GM12878 (cell line): Measurements from ENCODE around the gene EPAS1. TPM values are rescaled to one million over a fixed set of nuclear protein-coding genes. Genes with fewer than 3 reads are reported as not detected.

Source experiments
- ATAC-seq: fragments of 200-7000 bp; cut with Tn5 transposase; 3 replicates; pipeline ENCODE4 v1.9.1; 2020; ENCODE audit warnings: mild to moderate bottlenecking, moderate library complexity
- BruUV-seq: library from RNA; stranded (reverse); fragments of 400-500 nt; replicated peaks from 2 replicates; lab custom pipeline; 2021; lab: Mats Ljungman, UMichigan
- CTCF ChIA-PET: fragments of 300-600 bp; sonication (Branson Sonifier 250); formaldehyde crosslinking; extraction: SDS; loops from one replicate; lab custom pipeline; 2021; ENCODE audit warnings: inconsistent platforms; lab: Yijun Ruan, JAX
- POLR2A ChIA-PET: fragments of 350-600 bp; formaldehyde crosslinking; extraction: SDS; loops from one replicate; lab custom pipeline; 2021; ENCODE audit warnings: inconsistent platforms; lab: Charles Lee
- RAD21 ChIA-PET: fragments of 300-600 bp; sonication (Branson Sonifier 250); formaldehyde crosslinking; loops from one replicate; lab custom pipeline; 2023; ENCODE audit warnings: antibody characterized with exemption; ENCODE audit not compliant: unreplicated experiment; lab: Charles Lee
- SMC1A ChIA-PET: fragments of 300-600 bp; sonication (Branson Sonifier 250); formaldehyde crosslinking; loops from one replicate; lab custom pipeline; 2023; ENCODE audit not compliant: unreplicated experiment, uncharacterized antibody; lab: Charles Lee
- DNase-seq: peaks from one replicate; pipeline ENCODE4 v3.0.0-alpha.2; 2011; ENCODE audit warnings: low read depth, low spot score
- FAIRE-seq: peaks from 3 replicates; lab custom pipeline; 2011; peaks lifted over from hg19 to GRCh38; lab: Jason Lieb, UNC
- H2AFZ ChIP-seq: 2 replicates; pipeline ENCODE4 v1.6.0; 2011; ENCODE audit warnings: low read depth, low read length, control low read depth; ENCODE audit not compliant: control insufficient read depth
- H3K27ac ChIP-seq: 2 replicates; pipeline ENCODE4 v1.5.1; 2011; ENCODE audit warnings: control low read depth; ENCODE audit not compliant: control insufficient read depth, insufficient read depth
- H3K27me3 ChIP-seq, 2 experiments: replicated peaks in 1 of 2; 2 replicates each; pipeline versions ENCODE4 v1.6.0 to v1.6.1; 2011; ENCODE audit warnings: low read length in 1 of 2; ENCODE audit not compliant: control insufficient read depth in 2 of 2, insufficient read depth in 2 of 2
- H3K36me3 ChIP-seq, 2 experiments: 2 replicates each; pipeline ENCODE4 v1.5.1; 2011; ENCODE audit warnings: low read length in 1 of 2; ENCODE audit not compliant: control insufficient read depth in 2 of 2, insufficient read depth in 2 of 2
- H3K4me1 ChIP-seq: 2 replicates; pipeline ENCODE4 v1.6.1; 2011; ENCODE audit warnings: mild to moderate bottlenecking, low read length, moderate library complexity, mixed read lengths; ENCODE audit not compliant: control insufficient read depth, insufficient read depth
- H3K4me2 ChIP-seq: 2 replicates; pipeline ENCODE4 v1.6.0; 2011; ENCODE audit warnings: control low read depth; ENCODE audit not compliant: control insufficient read depth, insufficient read depth
- H3K4me3 ChIP-seq: fragments of 200-600 bp; sonication (generic); 2 replicates; pipeline ENCODE4 v1.5.1; 2016
- H3K79me2 ChIP-seq: 2 replicates; pipeline ENCODE4 v1.6.0; 2011; ENCODE audit warnings: low read length; ENCODE audit not compliant: control insufficient read depth, insufficient read depth
- H3K9ac ChIP-seq: 2 replicates; pipeline ENCODE4 v1.8.0; 2011; ENCODE audit warnings: low read length, control low read depth, mixed read lengths; ENCODE audit not compliant: control insufficient read depth, insufficient read depth
- H3K9me3 ChIP-seq: replicated peaks from 3 replicates; pipeline ENCODE4 v1.5.1; 2011; ENCODE audit warnings: mild to moderate bottlenecking, low read length; ENCODE audit not compliant: control insufficient read depth, insufficient read depth
- H4K20me1 ChIP-seq: 2 replicates; pipeline ENCODE4 v1.6.0; 2011; ENCODE audit not compliant: control insufficient read depth, insufficient read depth
- CHD1 ChIP-seq: IDR thresholded peaks from 2 replicates; pipeline ENCODE4 v1.6.1; 2012; ENCODE audit warnings: low read depth, low read length, improper control_type of control experiment
- CREB1 ChIP-seq: IDR thresholded peaks from 2 replicates; pipeline ENCODE4 v1.6.1; 2012; ENCODE audit warnings: low read depth, mild to moderate bottlenecking, inconsistent platforms
- FOXM1 ChIP-seq: IDR thresholded peaks from 2 replicates; pipeline ENCODE4 v1.6.1; 2012; ENCODE audit warnings: low read depth, mild to moderate bottlenecking, inconsistent platforms, low read length, moderate library complexity
- HDAC2 ChIP-seq: fragments of 200-600 bp; sonication (generic); IDR thresholded peaks from 2 replicates; pipeline ENCODE4 v1.6.1; 2017
- IKZF2 ChIP-seq, 2 experiments: fragments of 450-650 bp; IDR thresholded peaks; 2 replicates each; pipeline ENCODE4 v1.6.1; 2017; ENCODE audit warnings: mild to moderate bottlenecking in 2 of 2, moderate library complexity in 2 of 2
- LARP7 ChIP-seq: fragments of 450-650 bp; IDR thresholded peaks from 2 replicates; pipeline ENCODE4 v1.6.1; 2017; ENCODE audit warnings: mild to moderate bottlenecking
- MYC ChIP-seq: IDR thresholded peaks from 2 replicates; pipeline ENCODE4 v1.6.1; 2011; ENCODE audit warnings: mild to moderate bottlenecking, low read length, moderate library complexity, inconsistent platforms; ENCODE audit not compliant: insufficient read depth, insufficient replicate concordance, insufficient read length, severe bottlenecking
- NR2C2 ChIP-seq: IDR thresholded peaks from 2 replicates; pipeline ENCODE4 v1.6.1; 2011; ENCODE audit warnings: borderline replicate concordance, low read depth; ENCODE audit not compliant: control insufficient read depth, insufficient read length
- NR2F1 ChIP-seq: fragments of 450-650 bp; conservative IDR thresholded peaks from 2 replicates; pipeline ENCODE4 v1.6.1; 2017; ENCODE audit warnings: mild to moderate bottlenecking
- POLR2A ChIP-seq: IDR thresholded peaks from 2 replicates; pipeline ENCODE4 v1.6.1; 2011; ENCODE audit warnings: low read depth, mild to moderate bottlenecking, low read length
- RFX5 ChIP-seq: IDR thresholded peaks from 2 replicates; pipeline ENCODE4 v1.6.1; 2011; ENCODE audit warnings: low read depth, low read length, improper control_type of control experiment
- SREBF1 ChIP-seq: IDR thresholded peaks from 2 replicates; pipeline ENCODE4 v1.6.1; 2012; ENCODE audit warnings: mild to moderate bottlenecking, low read length
- ZNF217 ChIP-seq: fragments of 450-650 bp; IDR thresholded peaks from 2 replicates; pipeline ENCODE4 v1.6.1; 2017; ENCODE audit warnings: antibody characterized with exemption, mild to moderate bottlenecking
- WGBS: methylation state at CpG from one replicate; pipeline ENCODE4 v1.1.6; 2016; ENCODE audit warnings: low lambda C conversion rate; ENCODE audit not compliant: insufficient replicate concordance, insufficient coverage; ENCODE audit errors: missing lambda C conversion rate; 5-methylcytosine and 5-hydroxymethylcytosine counted together
- in situ Hi-C: fragments of 300-500 bp; cut with MboI; formaldehyde crosslinking; loops from 9 replicates; pipeline ENCODE4 v1.14.3; 2018; ENCODE audit warnings: mixed read lengths
- intact Hi-C: fragments of 100-400 bp; cut with micrococcal nuclease; formaldehyde crosslinking; loops from one replicate; pipeline ENCODE4 v1.14.2; 2022; ENCODE audit not compliant: unreplicated experiment
- polyA plus RNA-seq, 11 experiments: library from polyadenylated mRNA; depleted of rRNA in 4 of 11; unstranded in 6 of 11; stranded (reverse) in 5 of 11; fragments of >200 nt; fragmentation: Nextera tagmentation in 4 of 11; fragmentation: Illumina TruSeq in 1 of 11; extraction: Ambion mirVana in 4 of 11; extraction: Trizol in 1 of 11; gene quantifications; 1 replicate in 1 of 11; 2 replicates in 10 of 11; pipeline versions ENCODE4 v1.2.1 to v1.2.3, GENCODE V29; 2011 to 2016; ENCODE audit warnings: inconsistent platforms in 2 of 11, missing spikeins in 2 of 11, low read depth in 1 of 11
- total RNA-seq, 4 experiments: library from RNA; depleted of rRNA in 3 of 4; stranded (reverse); fragments of >200 nt in 3 of 4; fragmentation: Illumina TruSeq in 1 of 4; extraction: Trizol in 1 of 4; gene quantifications; 2 replicates each; pipeline versions ENCODE4 v1.2.1 to v1.2.3, GENCODE V29; 2013 to 2021
- TF ChIP-seq, protein P1 (sequence below): fragments of 450-650 bp; IDR thresholded peaks from 2 replicates; pipeline ENCODE4 v1.6.1; 2016; ENCODE audit warnings: mild to moderate bottlenecking, moderate library complexity, borderline replicate concordance
- TF ChIP-seq, protein P2 (sequence below): fragments of 450-650 bp; IDR thresholded peaks from 2 replicates; pipeline ENCODE4 v1.6.1; 2016; ENCODE audit warnings: mild to moderate bottlenecking
- TF ChIP-seq, protein P3 (sequence below): IDR thresholded peaks from 2 replicates; pipeline ENCODE4 v1.6.1; 2011; ENCODE audit warnings: mild to moderate bottlenecking, low read depth, low read length, moderate library complexity; ENCODE audit not compliant: insufficient replicate concordance

The EPAS1 gene
- total and polyA plus RNA-seq, 10 of the 15 experiments (the other 5 are each of a cell fraction or from before 2014, with no cell fraction given): 0.11 to 22.0 (median 1.3) TPM; not detected in 1

DNA sequence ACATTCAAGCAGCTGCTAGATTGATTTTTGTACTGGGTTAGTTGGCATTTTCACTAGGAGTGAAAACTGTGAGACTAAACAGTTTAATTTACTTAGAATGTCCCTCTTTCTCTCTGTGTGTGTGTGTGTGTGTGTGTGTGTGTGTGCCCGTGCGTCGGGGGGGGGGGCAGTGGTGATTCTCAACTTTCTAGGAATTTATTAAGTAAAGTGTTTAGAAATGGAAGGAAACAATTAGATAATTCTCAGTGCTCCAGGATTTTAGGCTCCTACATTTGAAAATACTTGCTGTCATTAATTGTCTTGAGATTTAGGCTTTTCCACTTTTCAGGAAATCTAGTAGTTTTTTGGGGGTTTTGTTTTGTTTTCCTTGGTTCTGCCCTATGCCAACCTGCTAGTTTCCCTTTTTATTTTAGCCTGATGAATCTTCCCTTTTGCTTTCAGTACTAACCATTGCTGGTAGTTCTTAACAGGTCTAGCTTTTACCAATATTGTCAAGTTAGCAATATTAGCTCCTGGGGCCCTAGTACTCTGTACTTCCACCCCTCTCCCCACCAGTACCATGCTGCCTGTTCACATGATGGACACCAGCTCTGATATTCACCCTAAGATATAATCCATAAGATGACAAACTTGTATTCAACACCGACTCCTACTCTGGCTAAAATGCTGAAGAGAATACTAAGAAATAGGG lies 4.9 kb downstream of the EPAS1 start (continued):
- TF ChIP-seq, protein P1, sequence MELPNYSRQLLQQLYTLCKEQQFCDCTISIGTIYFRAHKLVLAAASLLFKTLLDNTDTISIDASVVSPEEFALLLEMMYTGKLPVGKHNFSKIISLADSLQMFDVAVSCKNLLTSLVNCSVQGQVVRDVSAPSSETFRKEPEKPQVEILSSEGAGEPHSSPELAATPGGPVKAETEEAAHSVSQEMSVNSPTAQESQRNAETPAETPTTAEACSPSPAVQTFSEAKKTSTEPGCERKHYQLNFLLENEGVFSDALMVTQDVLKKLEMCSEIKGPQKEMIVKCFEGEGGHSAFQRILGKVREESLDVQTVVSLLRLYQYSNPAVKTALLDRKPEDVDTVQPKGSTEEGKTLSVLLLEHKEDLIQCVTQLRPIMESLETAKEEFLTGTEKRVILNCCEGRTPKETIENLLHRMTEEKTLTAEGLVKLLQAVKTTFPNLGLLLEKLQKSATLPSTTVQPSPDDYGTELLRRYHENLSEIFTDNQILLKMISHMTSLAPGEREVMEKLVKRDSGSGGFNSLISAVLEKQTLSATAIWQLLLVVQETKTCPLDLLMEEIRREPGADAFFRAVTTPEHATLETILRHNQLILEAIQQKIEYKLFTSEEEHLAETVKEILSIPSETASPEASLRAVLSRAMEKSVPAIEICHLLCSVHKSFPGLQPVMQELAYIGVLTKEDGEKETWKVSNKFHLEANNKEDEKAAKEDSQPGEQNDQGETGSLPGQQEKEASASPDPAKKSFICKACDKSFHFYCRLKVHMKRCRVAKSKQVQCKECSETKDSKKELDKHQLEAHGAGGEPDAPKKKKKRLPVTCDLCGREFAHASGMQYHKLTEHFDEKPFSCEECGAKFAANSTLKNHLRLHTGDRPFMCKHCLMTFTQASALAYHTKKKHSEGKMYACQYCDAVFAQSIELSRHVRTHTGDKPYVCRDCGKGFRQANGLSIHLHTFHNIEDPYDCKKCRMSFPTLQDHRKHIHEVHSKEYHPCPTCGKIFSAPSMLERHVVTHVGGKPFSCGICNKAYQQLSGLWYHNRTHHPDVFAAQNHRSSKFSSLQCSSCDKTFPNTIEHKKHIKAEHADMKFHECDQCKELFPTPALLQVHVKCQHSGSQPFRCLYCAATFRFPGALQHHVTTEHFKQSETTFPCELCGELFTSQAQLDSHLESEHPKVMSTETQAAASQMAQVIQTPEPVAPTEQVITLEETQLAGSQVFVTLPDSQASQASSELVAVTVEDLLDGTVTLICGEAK: no peak
- no peak for TF ChIP-seq IKZF2 (IDR thresholded peaks at IDR 0.05)
- TF ChIP-seq, protein P2, sequence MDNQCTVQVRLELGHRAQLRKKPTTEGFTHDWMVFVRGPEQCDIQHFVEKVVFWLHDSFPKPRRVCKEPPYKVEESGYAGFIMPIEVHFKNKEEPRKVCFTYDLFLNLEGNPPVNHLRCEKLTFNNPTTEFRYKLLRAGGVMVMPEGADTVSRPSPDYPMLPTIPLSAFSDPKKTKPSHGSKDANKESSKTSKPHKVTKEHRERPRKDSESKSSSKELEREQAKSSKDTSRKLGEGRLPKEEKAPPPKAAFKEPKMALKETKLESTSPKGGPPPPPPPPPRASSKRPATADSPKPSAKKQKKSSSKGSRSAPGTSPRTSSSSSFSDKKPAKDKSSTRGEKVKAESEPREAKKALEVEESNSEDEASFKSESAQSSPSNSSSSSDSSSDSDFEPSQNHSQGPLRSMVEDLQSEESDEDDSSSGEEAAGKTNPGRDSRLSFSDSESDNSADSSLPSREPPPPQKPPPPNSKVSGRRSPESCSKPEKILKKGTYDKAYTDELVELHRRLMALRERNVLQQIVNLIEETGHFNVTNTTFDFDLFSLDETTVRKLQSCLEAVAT: no peak

DNA sequence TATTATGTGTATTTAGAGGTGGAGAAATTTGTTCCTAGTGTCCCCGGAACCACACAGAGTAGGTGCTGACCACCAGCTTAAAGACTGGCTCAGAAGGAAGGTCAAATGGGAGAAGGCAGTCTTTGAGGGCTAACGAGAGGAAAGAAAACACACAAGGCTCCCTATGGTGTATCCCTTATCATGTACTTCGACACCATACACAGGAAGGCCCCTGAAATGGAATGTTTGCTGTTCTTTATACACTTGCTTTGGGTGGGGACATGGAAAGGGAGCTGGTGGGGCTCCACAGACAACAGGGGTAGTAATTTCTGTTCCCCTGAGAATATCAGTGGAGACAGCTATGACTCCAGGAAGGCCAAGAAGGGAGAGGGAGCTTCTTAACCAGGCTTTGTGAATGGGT lies 6.0 kb downstream of the EPAS1 start:
- no peaks in the 10 kb centered on the region for H4K20me1 ChIP-seq
- DNase-seq (no peak), ATAC-seq (no peak), FAIRE-seq (no peak)
- no peak overlapping the region for H2AFZ ChIP-seq
- H3K9me3 ChIP-seq: no peaks in the 10 kb centered on the region; the same call in 2 of the 3 replicates
- no peak overlapping the region for H3K9ac ChIP-seq
- intact Hi-C loops: no loop called here
- POLR2A ChIA-PET: interaction anchor here (0.8 to 1.2 kb wide), 4 partner anchors 16 to 730 kb away, joined by 3 to 4 read pairs (median 3); no protein-coding TSS in a partner anchor
- H3K4me2 ChIP-seq: no peak overlapping the region
- H3K79me2 ChIP-seq: no peaks in the 10 kb centered on the region
- peaks cover 2% of the 10 kb centered on the region for H3K4me1 ChIP-seq
- CTCF ChIA-PET: interaction anchor here (0.6 to 1.8 kb wide), 7 partner anchors 9 to 809 kb away, joined by 3 to 14 read pairs (median 4); no protein-coding TSS in a partner anchor
- SMC1A ChIA-PET: interaction anchor here (0.9 to 5.2 kb wide), 11 partner anchors 9 to 223 kb away, joined by 3 to 18 read pairs (median 5); no protein-coding TSS in a partner anchor
- no TSS peak for BruUV-seq
- RAD21 ChIA-PET: interaction anchor here (0.6 to 1.8 kb wide), 6 partner anchors 16 to 157 kb away, joined by 3 to 6 read pairs (median 4); no protein-coding TSS in a partner anchor
- H3K27ac ChIP-seq: no peak overlapping the region
- H3K36me3 ChIP-seq: no peaks in the 10 kb centered on the region
- H3K27me3 ChIP-seq: peaks cover 5 to 22% of the 10 kb centered on the region in 2 experiments
- H3K4me3 ChIP-seq: no peak overlapping the region
- in situ Hi-C loops: no loop called here
- 42% methylated on average over 3 of the region's 3 CpGs for WGBS
- TF ChIP-seq ZNF217: no peak
- TF ChIP-seq CHD1: no peak
- no peak for TF ChIP-seq LARP7
- no peak for TF ChIP-seq MYC
- TF ChIP-seq, protein P3, sequence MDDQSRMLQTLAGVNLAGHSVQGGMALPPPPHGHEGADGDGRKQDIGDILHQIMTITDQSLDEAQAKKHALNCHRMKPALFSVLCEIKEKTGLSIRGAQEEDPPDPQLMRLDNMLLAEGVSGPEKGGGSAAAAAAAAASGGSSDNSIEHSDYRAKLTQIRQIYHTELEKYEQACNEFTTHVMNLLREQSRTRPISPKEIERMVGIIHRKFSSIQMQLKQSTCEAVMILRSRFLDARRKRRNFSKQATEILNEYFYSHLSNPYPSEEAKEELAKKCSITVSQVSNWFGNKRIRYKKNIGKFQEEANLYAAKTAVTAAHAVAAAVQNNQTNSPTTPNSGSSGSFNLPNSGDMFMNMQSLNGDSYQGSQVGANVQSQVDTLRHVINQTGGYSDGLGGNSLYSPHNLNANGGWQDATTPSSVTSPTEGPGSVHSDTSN: no peak
- no peak for TF ChIP-seq NR2C2
- TF ChIP-seq POLR2A: no peak
- TF ChIP-seq SREBF1: no peak
- no peak for TF ChIP-seq HDAC2
- TF ChIP-seq CREB1: no peak
- no peak for TF ChIP-seq RFX5
- TF ChIP-seq FOXM1: no peak
- no peak for TF ChIP-seq NR2F1
